Stimulated activated CD8-positive, alpha-beta memory T cell treated with anti-CD3 and anti-CD28 coated beads, Interleukin-12 subunit alpha, Interleukin-12 subunit beta, amount 100 ng/mL, for 4 hours (primary cell): ENCODE measurements around the gene GCM1.

ENCODE experiments used
- DNase-seq: peaks from one replicate; pipeline ENCODE4 v3.0.0-alpha.2; 2020; ENCODE audit warnings: low read depth

GCM1 gene

DNA sequence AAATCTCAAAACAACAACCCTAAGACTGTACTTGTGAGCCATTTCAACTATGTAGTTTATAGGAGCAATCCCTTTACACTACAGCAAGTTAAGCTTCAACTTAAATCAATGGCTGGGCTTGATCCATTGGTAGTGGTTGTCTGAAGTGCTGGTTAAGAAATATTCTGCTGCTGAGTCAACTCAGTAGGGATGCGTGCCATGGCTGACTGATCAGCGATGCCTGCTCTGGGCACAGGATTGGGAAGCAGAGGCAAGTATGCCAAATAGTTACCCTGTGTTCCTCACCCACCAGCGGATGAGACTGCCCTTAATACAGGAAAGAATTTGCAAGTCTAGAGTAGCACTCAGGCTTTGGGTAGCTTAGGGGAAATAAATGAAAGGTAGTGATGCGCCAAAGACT, 41.5 kb downstream of the GCM1 start:
- no peak for DNase-seq

DNA sequence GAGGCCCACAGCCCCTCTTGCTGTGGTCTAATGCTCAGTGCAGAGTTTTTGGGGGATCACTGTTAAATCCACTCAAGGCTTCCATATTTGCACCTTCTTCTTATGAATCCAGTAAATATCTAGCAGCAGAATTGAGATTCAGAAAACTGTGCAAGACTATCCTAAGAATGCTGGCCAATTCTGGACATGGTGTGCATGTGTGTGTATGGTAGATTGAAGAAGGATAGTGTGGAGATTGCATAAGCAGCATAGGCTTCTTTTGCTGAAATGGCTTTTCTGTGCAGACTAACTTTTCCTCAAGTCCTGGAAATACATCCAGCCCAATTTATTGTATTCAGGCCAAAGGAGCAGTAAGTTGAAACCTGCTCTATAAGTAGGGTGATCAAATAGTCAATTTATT, 43.7 kb downstream of the GCM1 start:
- DNase-seq, result no peak

DNA sequence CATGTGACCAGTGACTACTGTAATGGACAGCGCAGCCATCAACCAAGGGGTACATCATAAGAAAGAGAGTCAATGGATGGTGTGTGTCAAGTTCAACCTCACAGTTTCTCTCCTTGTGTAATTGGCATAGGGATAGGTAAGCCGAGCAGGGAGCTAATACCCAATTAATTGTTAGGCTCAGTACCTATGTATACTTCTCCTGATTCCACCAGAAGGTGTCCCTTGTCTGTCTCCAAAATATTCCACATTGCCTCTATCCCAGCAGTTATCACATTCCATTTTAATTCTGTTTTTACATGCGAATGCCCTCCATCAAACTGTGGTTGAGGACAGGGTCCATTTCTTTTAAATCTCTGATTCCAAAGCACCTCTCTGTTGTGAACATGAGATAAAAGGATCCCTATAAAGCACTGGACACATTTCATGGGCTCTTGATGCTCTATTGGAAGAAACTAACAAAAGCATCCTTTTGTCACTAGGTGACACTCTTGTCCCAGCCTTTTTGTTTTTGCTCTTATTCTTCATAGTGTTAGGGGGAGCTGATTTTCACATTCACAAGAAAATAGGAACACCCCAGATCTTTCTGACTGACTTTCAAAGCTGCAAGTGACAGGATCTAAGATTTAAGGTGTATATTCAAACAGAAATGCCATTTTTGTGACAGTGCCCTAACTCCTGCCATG, 44.5 kb downstream of the GCM1 start:
- no peak for DNase-seq

DNA sequence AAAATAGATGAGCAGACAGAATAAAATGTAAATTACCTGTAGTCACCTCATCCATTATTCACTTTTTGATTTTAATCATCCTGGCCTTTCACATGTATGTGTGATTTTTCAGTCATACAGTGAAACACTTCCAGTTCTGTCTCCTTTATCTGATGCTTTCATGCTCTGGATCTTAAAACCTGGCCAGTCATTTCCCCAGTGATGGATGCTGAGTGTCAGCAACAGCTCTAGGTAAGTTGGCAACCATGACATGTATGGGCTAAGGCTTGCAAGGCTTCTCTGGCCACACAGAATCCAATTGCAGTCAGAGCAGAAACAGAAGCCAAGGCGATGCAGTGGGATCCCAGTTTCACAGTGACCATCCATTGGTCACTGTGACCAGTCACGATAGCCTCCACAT, 47.6 kb downstream of the GCM1 start:
- no peak for DNase-seq

DNA sequence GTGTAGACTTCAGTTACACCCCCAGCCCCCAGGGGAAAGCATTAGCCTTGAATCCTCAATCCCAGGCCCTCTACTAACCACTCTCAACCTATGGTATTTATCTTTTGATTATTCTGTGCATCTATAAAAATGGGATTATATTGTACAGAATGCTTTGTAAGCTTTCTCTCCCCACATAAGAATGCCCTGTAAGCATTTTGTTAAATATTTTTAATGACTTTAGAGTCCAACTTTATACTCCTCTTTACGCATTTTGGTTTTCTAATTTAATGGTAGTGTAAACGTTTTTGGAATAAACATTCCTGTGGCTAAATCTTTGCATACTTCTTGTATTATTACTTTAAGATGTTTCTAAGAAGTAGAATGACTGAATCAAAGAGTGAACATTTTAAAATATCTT, 48.1 kb downstream of the GCM1 start:
- no peak for DNase-seq

DNA sequence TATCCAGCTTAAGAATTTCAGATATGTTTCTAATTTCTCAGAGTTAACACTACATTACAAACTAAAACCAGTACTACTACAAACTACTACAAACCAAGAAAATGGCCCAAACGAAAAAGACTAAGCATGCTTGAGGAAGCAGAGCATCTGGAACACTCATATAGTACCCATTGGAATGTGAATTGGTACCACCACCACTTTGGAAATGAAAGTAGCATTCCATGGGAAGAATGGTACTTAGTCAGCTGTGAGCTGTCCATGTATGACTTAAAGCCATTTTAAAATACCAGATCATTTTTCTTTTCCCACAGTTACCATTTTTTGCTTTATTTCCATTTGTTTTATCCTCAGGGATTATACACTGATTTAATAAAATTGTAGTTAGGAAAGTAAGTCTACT, 52.9 kb downstream of the GCM1 start:
- no peak for DNase-seq

DNA sequence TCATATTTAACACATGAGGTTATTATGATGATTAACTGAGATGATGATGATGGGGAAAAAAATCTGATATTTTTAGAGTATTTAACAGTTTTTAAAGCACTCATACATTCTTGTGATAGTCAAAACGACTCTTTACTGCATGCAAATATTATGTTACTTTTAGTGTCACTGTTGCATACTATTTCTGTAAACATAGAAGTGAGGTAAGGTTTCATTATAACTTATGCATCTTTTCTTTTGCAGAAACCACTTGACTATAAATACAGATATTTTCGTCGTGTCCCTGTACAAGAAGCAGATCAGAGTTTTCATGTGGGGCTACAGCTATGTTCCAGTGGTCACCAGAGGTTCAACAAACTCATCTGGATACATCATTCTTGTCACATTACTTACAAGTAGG, 53.4 kb downstream of the GCM1 start:
- no peak for DNase-seq

DNA sequence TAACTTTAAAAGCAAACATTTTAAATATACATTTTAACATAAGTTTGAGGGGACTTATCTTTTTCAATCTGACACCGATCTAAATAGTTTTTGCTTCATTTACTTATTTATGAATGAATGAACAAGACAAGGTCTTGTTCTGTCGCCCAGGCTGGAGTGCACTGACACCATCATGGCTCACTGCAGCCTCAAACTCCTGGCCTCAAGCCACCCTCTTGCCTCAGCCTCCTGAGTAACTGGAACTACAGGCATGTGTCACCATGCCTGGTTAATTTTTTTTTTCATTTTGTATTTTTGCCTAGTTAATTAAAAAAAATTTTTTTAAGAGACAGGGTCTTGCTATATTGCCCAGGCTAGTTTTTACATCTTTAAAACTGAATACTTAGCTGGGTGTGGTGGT, 58.1 kb downstream of the GCM1 start:
- DNase-seq, result no peak

DNA sequence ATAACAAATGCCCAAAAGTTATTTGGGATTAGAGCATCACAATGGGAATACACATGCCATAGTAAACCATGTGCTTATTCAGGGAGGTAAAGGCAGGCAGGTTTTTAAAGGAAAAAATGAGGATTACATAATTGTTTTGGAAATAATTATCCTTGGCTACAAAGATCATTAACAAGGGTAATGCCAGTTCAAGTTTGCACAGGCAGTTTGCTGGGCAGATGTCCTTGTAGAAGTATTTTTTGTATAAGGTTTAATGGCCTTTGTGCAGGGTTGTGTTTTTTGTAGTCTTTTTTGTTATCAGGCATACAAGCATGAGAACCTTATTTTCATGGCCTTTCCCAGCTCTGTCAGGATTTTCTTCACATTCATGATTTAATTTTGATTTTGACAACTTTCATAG, 58.7 kb downstream of the GCM1 start:
- no peak for DNase-seq

DNA sequence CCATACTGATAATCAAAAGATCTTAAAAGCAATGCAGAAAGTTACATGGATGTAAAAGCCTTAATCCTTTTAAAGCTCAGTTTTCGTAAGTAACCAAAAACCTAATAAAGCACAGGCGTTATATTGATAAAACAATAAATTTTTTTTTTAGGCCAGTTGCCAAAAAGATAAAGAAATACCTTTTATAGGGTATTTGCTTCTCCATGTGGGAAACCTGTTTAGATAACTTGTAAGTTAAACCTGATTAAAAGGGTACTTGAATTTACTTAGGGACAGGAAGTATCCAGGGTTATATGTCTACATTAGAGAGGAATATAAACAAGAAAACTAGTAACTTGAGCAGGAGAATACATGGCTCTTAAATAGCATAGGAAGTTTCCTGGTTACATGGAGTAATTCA, 62.3 kb downstream of the GCM1 start:
- DNase-seq, result no peak

DNA sequence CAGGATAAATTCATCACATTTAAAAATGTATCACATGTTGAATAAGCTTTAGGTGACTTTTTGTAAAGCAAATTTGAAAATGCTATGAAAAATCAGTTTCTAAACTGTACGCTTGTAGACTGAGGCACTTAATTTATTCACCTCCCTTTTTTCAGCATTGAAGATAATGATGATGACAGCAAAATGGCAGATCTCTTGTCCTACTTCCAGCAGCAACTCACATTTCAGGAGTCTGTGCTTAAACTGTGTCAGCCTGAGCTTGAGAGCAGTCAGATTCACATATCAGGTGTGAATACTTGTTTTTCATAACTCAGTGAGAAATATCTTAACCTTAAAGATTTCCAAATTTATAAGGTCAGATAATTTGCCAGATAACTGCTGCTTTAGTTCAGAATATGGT, 67.8 kb downstream of the GCM1 start:
- no peak for DNase-seq
